ENCODE data around the gene COL6A2. TPM values are rescaled to one million over a fixed set of nuclear protein-coding genes. Genes with fewer than 3 reads are reported as not detected.

Gene COL6A2
- total and polyA plus RNA-seq, 2 of the 13 experiments (the other 11 are each of a cell fraction or from before 2014, with no cell fraction given), result 0.07 to 0.41 TPM

- TF ChIP-seq GPN1 (CRISPR knock-in tag; IDR thresholded peaks at IDR 0.05; ENCODE audit: borderline replicate concordance), result no peak
- TF ChIP-seq ZNF12 (CRISPR knock-in tag; IDR thresholded peaks at IDR 0.05), result peak; percentile 63; the same call in 1 of the 2 replicates
- TF ChIP-seq NR2C2 (CRISPR knock-in tag; IDR thresholded peaks at IDR 0.05; ENCODE audit: borderline replicate concordance), result no peak
- TF ChIP-seq, protein P1, sequence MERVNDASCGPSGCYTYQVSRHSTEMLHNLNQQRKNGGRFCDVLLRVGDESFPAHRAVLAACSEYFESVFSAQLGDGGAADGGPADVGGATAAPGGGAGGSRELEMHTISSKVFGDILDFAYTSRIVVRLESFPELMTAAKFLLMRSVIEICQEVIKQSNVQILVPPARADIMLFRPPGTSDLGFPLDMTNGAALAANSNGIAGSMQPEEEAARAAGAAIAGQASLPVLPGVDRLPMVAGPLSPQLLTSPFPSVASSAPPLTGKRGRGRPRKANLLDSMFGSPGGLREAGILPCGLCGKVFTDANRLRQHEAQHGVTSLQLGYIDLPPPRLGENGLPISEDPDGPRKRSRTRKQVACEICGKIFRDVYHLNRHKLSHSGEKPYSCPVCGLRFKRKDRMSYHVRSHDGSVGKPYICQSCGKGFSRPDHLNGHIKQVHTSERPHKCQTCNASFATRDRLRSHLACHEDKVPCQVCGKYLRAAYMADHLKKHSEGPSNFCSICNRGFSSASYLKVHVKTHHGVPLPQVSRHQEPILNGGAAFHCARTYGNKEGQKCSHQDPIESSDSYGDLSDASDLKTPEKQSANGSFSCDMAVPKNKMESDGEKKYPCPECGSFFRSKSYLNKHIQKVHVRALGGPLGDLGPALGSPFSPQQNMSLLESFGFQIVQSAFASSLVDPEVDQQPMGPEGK (CRISPR knock-in tag; IDR thresholded peaks at IDR 0.05), result 0 out of 2 replicates have a peak, but pooled peaks have one; percentile 22
- TF ChIP-seq ZNF687 (CRISPR knock-in tag; IDR thresholded peaks at IDR 0.05), result 0 out of 2 replicates have a peak, but pooled peaks have one; percentile 3
- peak; percentile 23 for TF ChIP-seq AGO2 (optimal IDR thresholded peaks at IDR 0.05; ENCODE audit: low read depth, low read length)
- 0 out of 4 replicates have a peak, but pooled peaks of 1 of the 2 experiments have one; percentile 18 for TF ChIP-seq POLR2A (IDR thresholded peaks at IDR 0.05; ENCODE audit: insufficient read depth in 1 of 2, low read depth in 2 of 2, low read length in 2 of 2)
- TF ChIP-seq RBFOX2 (IDR thresholded peaks at IDR 0.05; ENCODE audit: low read depth, low read length), result peak; percentile 62; the same call in 1 of the 2 replicates
- 89% methylated on average over 5 of the region's 19 CpGs for WGBS (ENCODE audit: low lambda C conversion rate)
- in situ Hi-C loops (cut with HindIII; ENCODE audit: extremely low pct_ligation_motif_present, low pct_unique_long_range_greater_than_20kb), result no loop called here
Observed at GRCh38 chr21:46150073-46150472, 52.2 kb downstream of the COL6A2 start.

More at GRCh38 chr21:46150073-46150472, 52.2 kb downstream of the COL6A2 start:
- no TSS peak for BruUV-seq (replicated peaks)
- Histone ChIP-seq H3K4me1 (ENCODE audit: insufficient read depth, low read length) (peaks cover 55% of the 10 kb centered on the region), H3K79me2 (ENCODE audit: insufficient read depth, low read length) (peaks cover 20% of the 10 kb centered on the region), H3K27me3 (ENCODE audit: control insufficient read depth in 1 of 2, insufficient read depth in 2 of 2, low read length in 2 of 2) (no peaks in the 10 kb centered on the region; a peak in 2 of 5 replicates), H3K9me3 (ENCODE audit: low read length) (no peaks in the 10 kb centered on the region), H3K27ac (ENCODE audit: extremely low read length, insufficient read depth, low read length) (no peak overlapping the region), H3K36me3 (replicated peaks in 1 of 2; ENCODE audit: control insufficient read depth in 1 of 2, insufficient read depth in 2 of 2, low read length in 2 of 2) (peaks cover 2 to 25% of the 10 kb centered on the region in 2 experiments; a peak in 4 of 5 replicates), H3K4me3 (replicated peaks in 1 of 3; ENCODE audit: insufficient read depth in 1 of 3, low read depth in 2 of 3, low read length in 3 of 3) (no peak overlapping the region), H4K20me1 (ENCODE audit: insufficient read depth, low read length) (peaks cover 8% of the 10 kb centered on the region; the same call in 1 of the 2 replicates), H2AFZ (ENCODE audit: low read length) (no peak overlapping the region), H3K4me2 (ENCODE audit: low read depth, low read length) (no peak overlapping the region), H3K9ac (ENCODE audit: insufficient read depth, low read depth, low read length) (no peak overlapping the region)
- CTCF ChIA-PET (ENCODE audit: low intra/inter-chr PET ratio, low total read pairs), result no interaction called here
- ATAC-seq (no peak; the same call in 2 of the 3 replicates), DNase-seq (ENCODE audit: low spot score) (no peak), FAIRE-seq (no peak)
- POLR2A ChIA-PET, result no interaction called here
- intact Hi-C loops (cut with micrococcal nuclease; ENCODE audit: unreplicated experiment), result no loop called here
